Measurements from ENCODE around the gene TMCC1.

Gene TMCC1

GRCh38 chr3:129657261-129658046 is 236.1 kb downstream of the TMCC1 start:
- no peak overlapping the region for H3K27ac ChIP-seq
- TF ChIP-seq CTCF (conservative IDR thresholded peaks at IDR 0.05) = no peak

- no peak overlapping the region for H3K27ac ChIP-seq
- no peak for TF ChIP-seq CTCF (conservative IDR thresholded peaks at IDR 0.05)
These were observed 236.8 kb downstream of the TMCC1 start for GRCh38 chr3:129656659-129657247.

- no peak for TF ChIP-seq CTCF (conservative IDR thresholded peaks at IDR 0.05)
- H3K27ac ChIP-seq = no peak overlapping the region
These were observed 238.2 kb downstream of the TMCC1 start for GRCh38 chr3:129655291-129655700.

GRCh38 chr3:129654131-129654530 is 239.4 kb downstream of the TMCC1 start:
- TF ChIP-seq CTCF (conservative IDR thresholded peaks at IDR 0.05) = no peak
- H3K27ac ChIP-seq = no peak overlapping the region

GRCh38 chr3:129653019-129653418 is 240.5 kb downstream of the TMCC1 start:
- TF ChIP-seq CTCF (conservative IDR thresholded peaks at IDR 0.05) = no peak
- no peak overlapping the region for H3K27ac ChIP-seq

- H3K27ac ChIP-seq = no peak overlapping the region
- no peak for TF ChIP-seq CTCF (conservative IDR thresholded peaks at IDR 0.05)
These were observed 241.9 kb downstream of the TMCC1 start for GRCh38 chr3:129651435-129652202.

- TF ChIP-seq CTCF (conservative IDR thresholded peaks at IDR 0.05) = peak; percentile 84
These were observed 243.1 kb downstream of the TMCC1 start for GRCh38 chr3:129650256-129650872.

More at GRCh38 chr3:129650256-129650872, 243.1 kb downstream of the TMCC1 start:
- H3K27ac ChIP-seq = no peak overlapping the region
